HepG2 (cell line): ENCODE results near the gene IFNAR2. TPM values are rescaled to one million over a fixed set of nuclear protein-coding genes. Genes with fewer than 3 reads are reported as not detected.

ENCODE experiments used
- EZH2 ChIP-seq: conservative IDR thresholded peaks from 2 replicates; pipeline ENCODE4 v1.6.1; 2012; ENCODE audit warnings: mild to moderate bottlenecking, low read depth, low read length, moderate library complexity
- MBNL3 ChIP-seq: fragments of 250-450 bp; sonication (Bioruptor Pico); conservative IDR thresholded peaks from 2 replicates; pipeline ENCODE4 v1.8.0; 2022; ENCODE audit warnings: mild to moderate bottlenecking, inconsistent platforms
- PAWR ChIP-seq: sonication (generic); formaldehyde crosslinking; IDR thresholded peaks from 2 replicates; pipeline ENCODE4 v1.4.0; 2020; ENCODE audit warnings: missing genetic modification reagents, mild to moderate bottlenecking, borderline replicate concordance
- ZC3H13 ChIP-seq: sonication (generic); formaldehyde crosslinking; IDR thresholded peaks from 2 replicates; pipeline ENCODE4 v1.8.1; 2023; ENCODE audit warnings: mild to moderate bottlenecking, missing genetic modification reagents, moderate library complexity
- ZIK1 ChIP-seq: sonication (generic); formaldehyde crosslinking; IDR thresholded peaks from 2 replicates; pipeline ENCODE4 v1.5.0; 2020; ENCODE audit warnings: mild to moderate bottlenecking, low read depth, missing genetic modification reagents, borderline replicate concordance
- ZNF292 ChIP-seq: sonication (generic); formaldehyde crosslinking; IDR thresholded peaks from 2 replicates; pipeline ENCODE4 v1.8.1; 2022; ENCODE audit warnings: mild to moderate bottlenecking, low read depth, missing genetic modification reagents, borderline replicate concordance
- ZNF335 ChIP-seq: sonication (generic); formaldehyde crosslinking; IDR thresholded peaks from 2 replicates; pipeline ENCODE4 v1.4.0; 2020; ENCODE audit warnings: missing genetic modification reagents
- ZNF558 ChIP-seq: sonication (generic); formaldehyde crosslinking; IDR thresholded peaks from 2 replicates; pipeline ENCODE4 v1.9.0; 2022; ENCODE audit warnings: mild to moderate bottlenecking, missing genetic modification reagents, borderline replicate concordance
- ZNF567 ChIP-seq: sonication (generic); formaldehyde crosslinking; IDR thresholded peaks from 2 replicates; pipeline ENCODE4 v1.8.1; 2023; ENCODE audit warnings: mild to moderate bottlenecking, missing genetic modification reagents, borderline replicate concordance
- ZNF782 ChIP-seq: sonication (generic); formaldehyde crosslinking; IDR thresholded peaks from 2 replicates; pipeline ENCODE4 v1.4.0; 2020; ENCODE audit warnings: missing genetic modification reagents, mild to moderate bottlenecking, borderline replicate concordance
- ZSCAN21 ChIP-seq: sonication (generic); formaldehyde crosslinking; IDR thresholded peaks from 2 replicates; pipeline ENCODE4 v1.8.0; 2022; ENCODE audit warnings: mild to moderate bottlenecking, missing genetic modification reagents, moderate library complexity, borderline replicate concordance
- ZUFSP ChIP-seq: sonication (generic); formaldehyde crosslinking; IDR thresholded peaks from 2 replicates; pipeline ENCODE4 v1.9.0; 2021; ENCODE audit warnings: missing genetic modification reagents, mild to moderate bottlenecking, borderline replicate concordance
- polyA plus RNA-seq, 8 experiments: library from polyadenylated mRNA; depleted of rRNA in 3 of 8; stranded (reverse) in 7 of 8; unstranded in 1 of 8; fragments of >200 nt; fragmentation: Illumina TruSeq in 4 of 8; extraction: Trizol in 4 of 8; gene quantifications; 2 replicates each; pipeline versions ENCODE4 v1.2.1 to v1.2.3, GENCODE V29; 2011 to 2016; ENCODE audit warnings: low read depth in 4 of 8, missing spikeins in 1 of 8, mixed read lengths in 1 of 8; ENCODE audit not compliant: insufficient read depth in 1 of 8
- total RNA-seq, 5 experiments: library from RNA; depleted of rRNA; stranded (reverse); fragments of >200 nt; fragmentation: Illumina TruSeq; extraction: Trizol; gene quantifications; 2 replicates each; pipeline ENCODE4 v1.2.3, GENCODE V29; 2016; ENCODE audit warnings: low read depth in 1 of 5
- TF ChIP-seq, protein P1 (sequence below): sonication (generic); formaldehyde crosslinking; IDR thresholded peaks from 2 replicates; pipeline ENCODE4 v1.4.0; 2020; ENCODE audit warnings: missing genetic modification reagents
- TF ChIP-seq, protein P2 (sequence below): sonication (generic); formaldehyde crosslinking; IDR thresholded peaks from 2 replicates; pipeline ENCODE4 v1.4.0; 2020; ENCODE audit warnings: mild to moderate bottlenecking, missing genetic modification reagents

Gene IFNAR2
- total and polyA plus RNA-seq, 2 of the 13 experiments (the other 11 are each of a cell fraction or from before 2014, with no cell fraction given), result 5.1 to 24.1 TPM

DNA sequence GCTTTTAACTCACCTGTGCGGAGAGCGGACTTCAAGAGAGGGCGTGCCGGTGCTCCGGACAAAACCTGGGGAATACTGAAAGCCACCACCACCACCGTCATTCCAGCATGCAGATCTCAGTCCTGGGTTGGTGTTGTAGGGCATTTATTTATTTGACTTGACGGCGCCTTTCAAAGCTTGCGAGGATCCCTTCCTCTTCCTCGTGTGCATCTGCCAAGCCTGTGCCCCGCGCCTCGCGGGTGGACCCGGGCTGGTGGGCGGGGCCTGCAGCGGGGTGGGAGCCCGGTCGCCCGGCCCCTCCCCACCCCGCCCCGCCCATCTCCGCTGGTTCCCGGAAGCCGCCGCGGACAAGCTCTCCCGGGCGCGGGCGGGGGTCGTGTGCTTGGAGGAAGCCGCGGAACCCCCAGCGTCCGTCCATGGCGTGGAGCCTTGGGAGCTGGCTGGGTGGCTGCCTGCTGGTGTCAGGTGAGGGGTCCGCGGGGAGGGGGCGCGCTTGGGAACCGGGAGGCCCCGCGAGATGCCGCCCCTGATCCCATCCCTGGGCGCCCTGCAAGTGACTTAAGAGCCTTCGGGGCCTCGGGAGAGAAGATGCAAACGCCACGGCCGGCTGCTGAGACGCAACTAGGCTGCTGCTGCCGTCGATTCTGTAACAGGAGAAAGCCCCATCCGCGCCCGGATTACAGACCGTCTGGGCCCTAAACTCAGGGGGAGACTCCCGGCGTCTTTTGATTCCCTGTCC is 36.5 kb downstream of the IFNAR2 start, which contains the start of gene IL10RB (continued):
- TF ChIP-seq ZNF292 (CRISPR knock-in tag) (peak; percentile 49; the same call in 1 of the 2 replicates), ZIK1 (CRISPR knock-in tag) (no peak), EZH2 (no peak), ZUFSP (no peak), ZNF782 (CRISPR knock-in tag) (0 out of 2 replicates have a peak, but pooled peaks have one; percentile 35), ZNF335 (CRISPR knock-in tag) (no peak), ZSCAN21 (CRISPR knock-in tag) (0 out of 2 replicates have a peak, but pooled peaks have one; percentile 19), ZNF558 (CRISPR knock-in tag) (peak; percentile 84; the same call in 1 of the 2 replicates), MBNL3 (CRISPR knock-in tag) (no peak), PAWR (CRISPR knock-in tag) (no peak), ZNF567 (CRISPR knock-in tag) (no peak), ZC3H13 (CRISPR knock-in tag) (peak; percentile 96)
- TF ChIP-seq, protein P1, sequence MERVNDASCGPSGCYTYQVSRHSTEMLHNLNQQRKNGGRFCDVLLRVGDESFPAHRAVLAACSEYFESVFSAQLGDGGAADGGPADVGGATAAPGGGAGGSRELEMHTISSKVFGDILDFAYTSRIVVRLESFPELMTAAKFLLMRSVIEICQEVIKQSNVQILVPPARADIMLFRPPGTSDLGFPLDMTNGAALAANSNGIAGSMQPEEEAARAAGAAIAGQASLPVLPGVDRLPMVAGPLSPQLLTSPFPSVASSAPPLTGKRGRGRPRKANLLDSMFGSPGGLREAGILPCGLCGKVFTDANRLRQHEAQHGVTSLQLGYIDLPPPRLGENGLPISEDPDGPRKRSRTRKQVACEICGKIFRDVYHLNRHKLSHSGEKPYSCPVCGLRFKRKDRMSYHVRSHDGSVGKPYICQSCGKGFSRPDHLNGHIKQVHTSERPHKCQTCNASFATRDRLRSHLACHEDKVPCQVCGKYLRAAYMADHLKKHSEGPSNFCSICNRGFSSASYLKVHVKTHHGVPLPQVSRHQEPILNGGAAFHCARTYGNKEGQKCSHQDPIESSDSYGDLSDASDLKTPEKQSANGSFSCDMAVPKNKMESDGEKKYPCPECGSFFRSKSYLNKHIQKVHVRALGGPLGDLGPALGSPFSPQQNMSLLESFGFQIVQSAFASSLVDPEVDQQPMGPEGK (CRISPR knock-in tag), result peak; percentile 73; the same call in 1 of the 2 replicates
- TF ChIP-seq, protein P2, sequence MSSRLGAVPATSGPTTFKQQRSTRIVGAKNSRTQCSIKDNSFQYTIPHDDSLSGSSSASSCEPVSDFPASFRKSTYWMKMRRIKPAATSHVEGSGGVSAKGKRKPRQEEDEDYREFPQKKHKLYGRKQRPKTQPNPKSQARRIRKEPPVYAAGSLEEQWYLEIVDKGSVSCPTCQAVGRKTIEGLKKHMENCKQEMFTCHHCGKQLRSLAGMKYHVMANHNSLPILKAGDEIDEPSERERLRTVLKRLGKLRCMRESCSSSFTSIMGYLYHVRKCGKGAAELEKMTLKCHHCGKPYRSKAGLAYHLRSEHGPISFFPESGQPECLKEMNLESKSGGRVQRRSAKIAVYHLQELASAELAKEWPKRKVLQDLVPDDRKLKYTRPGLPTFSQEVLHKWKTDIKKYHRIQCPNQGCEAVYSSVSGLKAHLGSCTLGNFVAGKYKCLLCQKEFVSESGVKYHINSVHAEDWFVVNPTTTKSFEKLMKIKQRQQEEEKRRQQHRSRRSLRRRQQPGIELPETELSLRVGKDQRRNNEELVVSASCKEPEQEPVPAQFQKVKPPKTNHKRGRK, result no peak
